Activated T-cell treated with anti-CD3 and anti-CD28 coated beads, Interleukin-2, amount 50 U/mL, for 72 hours (primary cell): ENCODE results near the gene LTA4H. TPM values are rescaled to one million over a fixed set of nuclear protein-coding genes. Genes with fewer than 3 reads are reported as not detected.

Experiments used
- ATAC-seq, 2 donors: fragments of 150-1000 bp; cut with Tn5 transposase; replicated peaks in 1 of 2; 2 replicates each; pipeline ENCODE4 v1.10.0; 2021; ENCODE audit warnings: moderate library complexity in 2 of 2, mild to moderate bottlenecking in 1 of 2
- DNase-seq, 2 donors: peaks; one replicate each; pipeline ENCODE4 v3.0.0; 2021 to 2022; ENCODE audit warnings: mixed read lengths in 1 of 2
- H3K27ac Mint-ChIP-seq: one replicate; pipeline ENCODE4 v1.8.0; 2022; ENCODE audit warnings: mild to moderate bottlenecking, moderate library complexity, mixed read lengths
- H3K27me3 Mint-ChIP-seq: one replicate; pipeline ENCODE4 v1.8.0; 2022; ENCODE audit warnings: low read depth, mixed read lengths
- H3K36me3 Mint-ChIP-seq, 2 donors: one replicate each; pipeline ENCODE4 v1.8.0; 2022; ENCODE audit warnings: mixed read lengths in 2 of 2, mild to moderate bottlenecking in 1 of 2; ENCODE audit not compliant: insufficient read depth in 2 of 2
- H3K4me1 Mint-ChIP-seq: one replicate; pipeline ENCODE4 v1.8.0; 2022; ENCODE audit warnings: low read depth, mixed read lengths
- H3K4me3 Mint-ChIP-seq, 2 donors: one replicate each; pipeline ENCODE4 v1.8.0; 2022; ENCODE audit warnings: mild to moderate bottlenecking in 2 of 2, mixed read lengths in 2 of 2, moderate library complexity in 2 of 2
- H3K9me3 Mint-ChIP-seq, 2 donors: one replicate each; pipeline ENCODE4 v1.8.0; 2022; ENCODE audit warnings: mixed read lengths in 2 of 2
- total RNA-seq, 2 donors: library from RNA; stranded (reverse); gene quantifications; one replicate each; pipeline ENCODE4 v1.2.3, GENCODE V29; 2022

LTA4H gene
- total RNA-seq, 2 donors from 2014 or later: 115 to 116 TPM

- ATAC-seq (no peak), DNase-seq (no peak)
- Mint-ChIP-seq H3K4me1 (no peaks in the 10 kb centered on the region), H3K27ac (no peak overlapping the region), H3K9me3 (no peaks in the 10 kb centered on the region), H3K4me3 (no peak overlapping the region), H3K27me3 (no peaks in the 10 kb centered on the region), H3K36me3 (no peaks in the 10 kb centered on the region)
Observed at GRCh38 chr12:95988506-95989275, 46.7 kb downstream of the LTA4H start.

DNA sequence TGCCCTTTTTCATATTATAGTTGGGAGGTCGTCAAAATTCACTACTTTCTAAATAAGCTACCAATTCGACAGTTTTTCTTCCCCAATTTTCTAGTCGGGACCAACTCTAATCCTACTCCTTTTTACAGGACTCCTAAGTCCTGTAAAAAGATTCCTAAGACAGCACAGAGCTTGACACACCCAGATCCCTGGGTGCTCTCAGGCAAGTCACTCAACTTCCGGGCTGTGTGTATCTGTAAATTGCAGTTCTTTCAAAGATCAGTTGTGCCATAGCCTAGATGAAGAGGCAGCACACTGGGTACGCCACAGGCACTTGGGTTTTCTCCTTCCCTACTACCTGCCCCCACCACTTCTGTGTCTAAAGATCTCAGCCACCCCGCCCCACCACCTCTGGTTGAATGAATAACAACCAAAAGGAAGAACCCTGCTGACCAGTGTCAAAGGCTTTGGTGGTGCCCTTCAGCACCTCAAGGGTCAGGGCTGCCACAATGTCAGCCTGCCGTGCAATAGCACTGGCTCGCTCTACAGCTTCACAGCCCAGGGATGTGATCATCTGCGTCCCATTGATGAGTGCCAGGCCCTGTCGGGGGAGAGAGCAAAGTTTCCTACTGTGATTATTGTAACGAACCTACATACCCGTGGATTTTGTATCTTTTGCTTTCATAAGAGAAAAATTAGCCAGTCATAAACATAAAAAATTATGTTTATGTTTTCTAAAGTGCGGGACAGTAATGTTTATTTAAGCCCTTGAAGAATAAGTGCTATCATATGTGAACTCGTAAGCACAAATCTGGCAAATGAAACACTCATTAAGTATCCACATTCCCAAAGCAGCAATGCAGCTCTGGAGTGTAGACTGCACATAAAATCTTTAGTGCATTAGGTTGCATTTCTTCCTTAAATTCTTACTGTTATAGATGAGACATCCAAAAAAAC, 48.5 kb downstream of the LTA4H start:
- no peak for DNase-seq
- Mint-ChIP-seq H3K9me3 (no peaks in the 10 kb centered on the region), H3K4me3 (no peak overlapping the region), H3K27me3 (no peaks in the 10 kb centered on the region), H3K27ac (no peak overlapping the region), H3K4me1 (no peaks in the 10 kb centered on the region), H3K36me3 (no peaks in the 10 kb centered on the region)
- no peak for ATAC-seq

- DNase-seq (no peak), ATAC-seq (no peak)
- Mint-ChIP-seq H3K27me3 (no peaks in the 10 kb centered on the region), H3K27ac (no peak overlapping the region), H3K36me3 (no peaks in the 10 kb centered on the region), H3K9me3 (no peaks in the 10 kb centered on the region), H3K4me3 (no peak overlapping the region), H3K4me1 (no peaks in the 10 kb centered on the region)
Observed at GRCh38 chr12:95984682-95985081, 50.7 kb downstream of the LTA4H start.

DNA sequence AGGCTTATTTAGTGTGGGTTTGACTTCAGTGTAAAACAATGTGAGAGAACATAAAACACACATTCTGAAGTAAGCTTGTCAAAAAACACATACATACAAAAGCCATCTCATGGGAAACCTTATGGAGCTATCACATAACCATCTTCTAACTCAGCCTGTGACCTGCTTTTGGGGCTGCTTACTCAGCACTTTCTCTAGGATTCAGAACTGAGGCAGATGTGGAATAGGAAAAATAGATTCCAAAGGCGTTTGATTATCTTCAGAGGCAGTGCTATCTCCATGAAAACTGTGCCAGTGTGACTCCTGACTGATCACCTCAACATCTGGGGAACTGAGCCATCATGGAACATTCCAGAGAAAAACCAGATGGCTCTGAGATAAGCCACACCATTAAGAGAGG, 52.8 kb downstream of the LTA4H start:
- no peak overlapping the region for H3K27ac Mint-ChIP-seq
- no peaks in the 10 kb centered on the region for H3K9me3 Mint-ChIP-seq
- no peak overlapping the region for H3K4me3 Mint-ChIP-seq
- H3K27me3 Mint-ChIP-seq: no peaks in the 10 kb centered on the region
- no peaks in the 10 kb centered on the region for H3K36me3 Mint-ChIP-seq
- ATAC-seq: no peak
- DNase-seq: no peak
- no peaks in the 10 kb centered on the region for H3K4me1 Mint-ChIP-seq

DNA sequence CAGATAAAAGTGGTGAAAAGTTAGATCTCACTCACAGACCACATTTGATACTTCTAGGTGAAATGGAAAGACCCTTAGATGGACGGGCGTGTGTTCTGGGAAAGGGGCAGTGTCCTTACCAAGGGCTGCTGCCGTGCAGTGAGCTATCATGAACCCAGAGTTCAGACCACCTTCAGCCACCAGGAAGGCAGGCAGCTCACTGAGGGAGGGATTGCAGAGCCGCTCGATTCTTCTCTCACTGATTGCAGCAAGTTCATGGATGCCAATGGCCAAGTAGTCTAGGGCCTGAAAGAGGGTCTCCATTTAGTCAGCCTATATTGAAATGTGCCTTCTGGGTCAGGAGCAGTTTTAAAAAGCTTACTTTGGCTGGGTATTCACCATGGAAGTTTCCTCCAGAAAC, 55.0 kb downstream of the LTA4H start:
- H3K27me3 Mint-ChIP-seq: no peaks in the 10 kb centered on the region
- no peaks in the 10 kb centered on the region for H3K36me3 Mint-ChIP-seq
- no peaks in the 10 kb centered on the region for H3K9me3 Mint-ChIP-seq
- no peaks in the 10 kb centered on the region for H3K4me1 Mint-ChIP-seq
- DNase-seq (no peak), ATAC-seq (no peak)
- H3K27ac Mint-ChIP-seq: no peak overlapping the region
- no peak overlapping the region for H3K4me3 Mint-ChIP-seq

- Mint-ChIP-seq H3K4me3 (no peak overlapping the region), H3K27me3 (no peaks in the 10 kb centered on the region), H3K9me3 (no peaks in the 10 kb centered on the region), H3K4me1 (no peaks in the 10 kb centered on the region), H3K27ac (no peak overlapping the region), H3K36me3 (no peaks in the 10 kb centered on the region)
- DNase-seq: no peak
- ATAC-seq: no peak
Observed at GRCh38 chr12:95978774-95979173, 56.6 kb downstream of the LTA4H start.

DNA sequence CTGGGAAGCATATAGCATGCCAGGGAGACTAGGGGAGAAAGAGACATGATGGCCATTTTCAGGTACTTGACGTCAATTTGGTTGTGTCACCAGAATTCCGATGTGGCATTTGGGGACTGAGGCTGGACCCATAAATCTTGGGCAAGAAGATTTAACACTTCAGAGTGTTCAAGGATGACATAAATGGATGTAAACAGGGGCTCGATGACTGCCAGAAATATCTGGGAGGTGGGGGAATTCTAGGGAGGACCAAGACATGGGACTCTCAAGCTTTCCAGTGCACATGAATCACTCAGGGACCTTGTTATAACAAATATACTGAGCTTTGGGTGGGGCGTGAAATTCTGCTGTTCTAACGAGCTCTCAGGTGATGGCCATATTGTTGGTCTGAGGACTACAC, 57.0 kb downstream of the LTA4H start:
- H3K36me3 Mint-ChIP-seq: no peaks in the 10 kb centered on the region

GRCh38 chr12:95977764-95978305, 57.6 kb downstream of the LTA4H start:
- no peak overlapping the region for H3K4me3 Mint-ChIP-seq
- ATAC-seq (no peak), DNase-seq (no peak)
- H3K27me3 Mint-ChIP-seq: no peaks in the 10 kb centered on the region
- no peak overlapping the region for H3K27ac Mint-ChIP-seq
- H3K36me3 Mint-ChIP-seq: no peaks in the 10 kb centered on the region
- H3K4me1 Mint-ChIP-seq: no peaks in the 10 kb centered on the region
- no peaks in the 10 kb centered on the region for H3K9me3 Mint-ChIP-seq

More for the DNA sequence above, 57.0 kb downstream of the LTA4H start:
- Mint-ChIP-seq H3K27ac (no peak overlapping the region), H3K4me1 (no peaks in the 10 kb centered on the region), H3K4me3 (no peak overlapping the region), H3K9me3 (no peaks in the 10 kb centered on the region), H3K27me3 (no peaks in the 10 kb centered on the region)
- no peak for ATAC-seq
- no peak for DNase-seq

DNA sequence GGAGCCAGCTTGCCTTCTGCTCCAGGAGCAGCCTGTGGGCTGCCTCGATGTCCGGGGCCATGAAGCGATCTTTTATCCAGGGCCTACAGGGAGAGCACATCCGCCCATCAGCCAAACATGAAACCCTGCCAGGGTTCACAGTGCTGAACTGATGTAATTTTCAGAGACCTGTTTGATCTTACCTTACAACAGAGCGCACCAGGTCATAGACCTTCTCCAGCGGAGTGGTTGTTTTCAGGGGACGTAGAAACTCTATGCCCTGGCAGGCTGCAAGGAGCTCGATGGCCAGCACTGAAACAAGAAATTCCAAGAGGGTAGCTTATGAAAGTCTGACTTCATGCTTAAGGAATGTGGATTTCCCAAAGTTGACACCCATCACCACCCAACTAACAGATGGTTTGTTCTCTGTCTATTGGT, 59.0 kb downstream of the LTA4H start:
- DNase-seq (no peak), ATAC-seq (no peak)
- Mint-ChIP-seq H3K36me3 (no peaks in the 10 kb centered on the region), H3K9me3 (no peaks in the 10 kb centered on the region), H3K27me3 (no peaks in the 10 kb centered on the region), H3K4me1 (no peaks in the 10 kb centered on the region), H3K27ac (no peak overlapping the region), H3K4me3 (no peak overlapping the region)

GRCh38 chr12:95975491-95975890, 59.9 kb downstream of the LTA4H start:
- no peaks in the 10 kb centered on the region for H3K27me3 Mint-ChIP-seq

DNA sequence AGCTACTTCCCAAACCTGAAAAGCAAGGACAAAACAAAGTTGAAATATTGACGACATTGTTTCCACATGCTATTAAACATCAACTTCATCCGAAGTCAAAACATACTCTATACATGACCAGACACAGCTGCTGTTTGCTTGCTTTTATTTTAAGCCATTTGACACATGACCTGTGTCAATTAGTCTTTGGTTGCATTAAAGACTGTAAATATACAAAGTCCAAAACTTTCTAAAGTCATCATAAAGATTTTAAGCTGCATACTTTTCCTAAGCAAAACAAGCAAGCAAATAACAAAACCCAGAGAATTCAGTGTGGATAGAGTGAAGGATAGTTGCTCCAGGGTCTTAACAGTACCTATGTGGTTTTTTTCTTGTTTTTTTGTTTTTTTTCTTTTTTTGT, 61.0 kb downstream of the LTA4H start:
- no peaks in the 10 kb centered on the region for H3K9me3 Mint-ChIP-seq
- H3K27me3 Mint-ChIP-seq: no peaks in the 10 kb centered on the region
- no peak overlapping the region for H3K27ac Mint-ChIP-seq
- no peaks in the 10 kb centered on the region for H3K36me3 Mint-ChIP-seq
- no peaks in the 10 kb centered on the region for H3K4me1 Mint-ChIP-seq
- DNase-seq (no peak), ATAC-seq (no peak)
- no peak overlapping the region for H3K4me3 Mint-ChIP-seq

More at GRCh38 chr12:95975491-95975890, 59.9 kb downstream of the LTA4H start:
- Mint-ChIP-seq H3K36me3 (no peaks in the 10 kb centered on the region), H3K4me3 (no peak overlapping the region), H3K27ac (no peak overlapping the region), H3K9me3 (no peaks in the 10 kb centered on the region), H3K4me1 (no peaks in the 10 kb centered on the region)
- DNase-seq (no peak), ATAC-seq (no peak)

GRCh38 chr12:95972832-95973456, 62.4 kb downstream of the LTA4H start:
- H3K9me3 Mint-ChIP-seq: no peaks in the 10 kb centered on the region
- no peak overlapping the region for H3K4me3 Mint-ChIP-seq
- H3K27me3 Mint-ChIP-seq: no peaks in the 10 kb centered on the region
- H3K4me1 Mint-ChIP-seq: no peaks in the 10 kb centered on the region
- no peaks in the 10 kb centered on the region for H3K36me3 Mint-ChIP-seq
- no peak for ATAC-seq
- no peak overlapping the region for H3K27ac Mint-ChIP-seq
- no peak for DNase-seq

- Mint-ChIP-seq H3K27ac (no peak overlapping the region), H3K4me3 (no peak overlapping the region), H3K4me1 (no peaks in the 10 kb centered on the region), H3K36me3 (no peaks in the 10 kb centered on the region), H3K9me3 (no peaks in the 10 kb centered on the region), H3K27me3 (no peaks in the 10 kb centered on the region)
- no peak for ATAC-seq
- no peak for DNase-seq
Observed at GRCh38 chr12:95970905-95971304, 64.5 kb downstream of the LTA4H start.
